Neural progenitor cell (in vitro differentiated cells): ENCODE results near the gene HMOX1.

ENCODE experiments used
- CTCF ChIP-seq: fragments of 200-600 bp; sonication (generic); IDR thresholded peaks from 2 replicates; pipeline ENCODE4 v1.5.1; 2017; ENCODE audit warnings: antibody characterized with exemption, mild to moderate bottlenecking
- EZH2 ChIP-seq: fragments of 200-600 bp; sonication (generic); IDR thresholded peaks from 2 replicates; pipeline ENCODE4 v1.6.1; 2017; ENCODE audit warnings: antibody characterized with exemption, mild to moderate bottlenecking, moderate library complexity

- TF ChIP-seq CTCF (no peak), EZH2 (no peak)
Measured at GRCh38 chr22:35347462-35347861, 33.4 kb upstream of the HMOX1 start.
